SK-N-SH treated with all-trans-retinoic acid at 6 μM for 48 hours (cell line): ENCODE measurements around the gene CISTR.

Source experiments
- ESRRG ChIP-seq: fragments of 250-450 bp; sonication (Bioruptor Pico); IDR thresholded peaks from 2 replicates; pipeline ENCODE4 v1.6.1; 2021; ENCODE audit warnings: mild to moderate bottlenecking
- ISL1 ChIP-seq: fragments of 250-450 bp; sonication (Bioruptor Pico); IDR thresholded peaks from 2 replicates; pipeline ENCODE4 v2.1.2; 2022; ENCODE audit warnings: mild to moderate bottlenecking, moderate library complexity
- TCF4 ChIP-seq: fragments of 250-450 bp; sonication (Bioruptor Pico); IDR thresholded peaks from 2 replicates; pipeline ENCODE4 v1.8.0; 2021; ENCODE audit warnings: mild to moderate bottlenecking, moderate library complexity, borderline replicate concordance
- TF ChIP-seq, protein P1 (sequence below): fragments of 250-450 bp; sonication (Bioruptor Pico); IDR thresholded peaks from 2 replicates; pipeline ENCODE4 v1.5.1; 2020; ENCODE audit warnings: low read depth, mild to moderate bottlenecking, moderate library complexity
- TF ChIP-seq, protein P2 (sequence below): fragments of 250-450 bp; sonication (Bioruptor Pico); IDR thresholded peaks from 2 replicates; pipeline ENCODE4 v1.8.0; 2020; ENCODE audit warnings: mild to moderate bottlenecking, moderate library complexity, borderline replicate concordance
- TF ChIP-seq, protein P3 (sequence below): fragments of 250-450 bp; sonication (Bioruptor Pico); IDR thresholded peaks from 2 replicates; pipeline ENCODE4 v1.8.0; 2021; ENCODE audit warnings: low read depth, mild to moderate bottlenecking, moderate library complexity, borderline replicate concordance

DNA sequence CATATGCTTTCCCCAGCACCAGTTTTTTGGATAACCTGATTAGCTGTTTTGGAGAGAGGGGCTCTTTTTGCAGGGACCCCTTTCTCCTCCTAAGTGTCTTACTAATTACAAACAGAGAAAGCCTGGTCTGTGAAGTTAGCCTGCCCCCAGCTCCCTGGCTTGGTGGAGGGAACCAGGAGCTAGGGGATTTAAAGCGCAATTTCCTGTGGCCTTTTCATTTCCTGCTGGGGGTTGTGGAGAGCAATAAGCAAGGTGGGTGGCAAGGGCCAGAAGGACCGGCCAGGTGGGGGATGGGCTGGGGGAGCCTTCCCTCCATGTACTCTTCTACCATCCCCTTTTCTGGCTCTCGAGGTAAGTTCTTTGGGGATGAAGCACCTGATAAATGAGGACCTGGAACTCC lies 4.1 kb upstream of the CISTR start:
- TF ChIP-seq ESRRG (CRISPR knock-in tag) (no peak), ISL1 (CRISPR knock-in tag) (no peak), TCF4 (CRISPR knock-in tag) (no peak)
- TF ChIP-seq, protein P1, sequence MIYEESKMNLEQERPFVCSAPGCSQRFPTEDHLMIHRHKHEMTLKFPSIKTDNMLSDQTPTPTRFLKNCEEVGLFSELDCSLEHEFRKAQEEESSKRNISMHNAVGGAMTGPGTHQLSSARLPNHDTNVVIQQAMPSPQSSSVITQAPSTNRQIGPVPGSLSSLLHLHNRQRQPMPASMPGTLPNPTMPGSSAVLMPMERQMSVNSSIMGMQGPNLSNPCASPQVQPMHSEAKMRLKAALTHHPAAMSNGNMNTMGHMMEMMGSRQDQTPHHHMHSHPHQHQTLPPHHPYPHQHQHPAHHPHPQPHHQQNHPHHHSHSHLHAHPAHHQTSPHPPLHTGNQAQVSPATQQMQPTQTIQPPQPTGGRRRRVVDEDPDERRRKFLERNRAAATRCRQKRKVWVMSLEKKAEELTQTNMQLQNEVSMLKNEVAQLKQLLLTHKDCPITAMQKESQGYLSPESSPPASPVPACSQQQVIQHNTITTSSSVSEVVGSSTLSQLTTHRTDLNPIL: no peak
- TF ChIP-seq, protein P2, sequence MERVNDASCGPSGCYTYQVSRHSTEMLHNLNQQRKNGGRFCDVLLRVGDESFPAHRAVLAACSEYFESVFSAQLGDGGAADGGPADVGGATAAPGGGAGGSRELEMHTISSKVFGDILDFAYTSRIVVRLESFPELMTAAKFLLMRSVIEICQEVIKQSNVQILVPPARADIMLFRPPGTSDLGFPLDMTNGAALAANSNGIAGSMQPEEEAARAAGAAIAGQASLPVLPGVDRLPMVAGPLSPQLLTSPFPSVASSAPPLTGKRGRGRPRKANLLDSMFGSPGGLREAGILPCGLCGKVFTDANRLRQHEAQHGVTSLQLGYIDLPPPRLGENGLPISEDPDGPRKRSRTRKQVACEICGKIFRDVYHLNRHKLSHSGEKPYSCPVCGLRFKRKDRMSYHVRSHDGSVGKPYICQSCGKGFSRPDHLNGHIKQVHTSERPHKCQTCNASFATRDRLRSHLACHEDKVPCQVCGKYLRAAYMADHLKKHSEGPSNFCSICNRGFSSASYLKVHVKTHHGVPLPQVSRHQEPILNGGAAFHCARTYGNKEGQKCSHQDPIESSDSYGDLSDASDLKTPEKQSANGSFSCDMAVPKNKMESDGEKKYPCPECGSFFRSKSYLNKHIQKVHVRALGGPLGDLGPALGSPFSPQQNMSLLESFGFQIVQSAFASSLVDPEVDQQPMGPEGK: no peak
- TF ChIP-seq, protein P3, sequence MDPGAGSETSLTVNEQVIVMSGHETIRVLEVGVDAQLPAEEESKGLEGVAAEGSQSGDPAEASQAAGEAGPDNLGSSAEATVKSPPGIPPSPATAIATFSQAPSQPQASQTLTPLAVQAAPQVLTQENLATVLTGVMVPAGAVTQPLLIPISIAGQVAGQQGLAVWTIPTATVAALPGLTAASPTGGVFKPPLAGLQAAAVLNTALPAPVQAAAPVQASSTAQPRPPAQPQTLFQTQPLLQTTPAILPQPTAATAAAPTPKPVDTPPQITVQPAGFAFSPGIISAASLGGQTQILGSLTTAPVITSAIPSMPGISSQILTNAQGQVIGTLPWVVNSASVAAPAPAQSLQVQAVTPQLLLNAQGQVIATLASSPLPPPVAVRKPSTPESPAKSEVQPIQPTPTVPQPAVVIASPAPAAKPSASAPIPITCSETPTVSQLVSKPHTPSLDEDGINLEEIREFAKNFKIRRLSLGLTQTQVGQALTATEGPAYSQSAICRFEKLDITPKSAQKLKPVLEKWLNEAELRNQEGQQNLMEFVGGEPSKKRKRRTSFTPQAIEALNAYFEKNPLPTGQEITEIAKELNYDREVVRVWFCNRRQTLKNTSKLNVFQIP (CRISPR knock-in tag): no peak
